Nephron (organoid): ENCODE results near the gene C22orf31.

Experiments used
- H3K27ac Mint-ChIP-seq, 3 experiments: 2 replicates each; pipeline ENCODE4 v1.8.0; 2020; ENCODE audit warnings: mixed read lengths in 3 of 3, mild to moderate bottlenecking in 2 of 3, moderate library complexity in 1 of 3
- H3K27me3 Mint-ChIP-seq: 2 replicates; pipeline ENCODE4 v1.8.0; 2021; ENCODE audit warnings: low read depth, mild to moderate bottlenecking, moderate library complexity, mixed read lengths
- H3K36me3 Mint-ChIP-seq: 2 replicates; pipeline ENCODE4 v1.8.0; 2020; ENCODE audit warnings: low read depth, mixed read lengths
- H3K4me1 Mint-ChIP-seq: 2 replicates; pipeline ENCODE4 v1.8.0; 2020; ENCODE audit warnings: mixed read lengths
- H3K4me3 Mint-ChIP-seq, 3 experiments: 2 replicates each; pipeline ENCODE4 v1.8.0; 2020; ENCODE audit warnings: mild to moderate bottlenecking in 3 of 3, mixed read lengths in 3 of 3, moderate library complexity in 2 of 3
- H3K9me3 Mint-ChIP-seq: 2 replicates; pipeline ENCODE4 v1.8.0; 2020; ENCODE audit warnings: mixed read lengths
- CTCF ChIP-seq, 3 experiments: fragments of 200-600 bp; sonication (generic); IDR thresholded peaks; one replicate each; pipeline ENCODE4 v1.5.0; 2021; ENCODE audit warnings: antibody characterized with exemption in 3 of 3; ENCODE audit not compliant: unreplicated experiment in 3 of 3

C22orf31 gene

GRCh38 chr22:29011240-29012100 lies 50.2 kb downstream of the C22orf31 start:
- peaks cover 19% of the 10 kb centered on the region for H3K36me3 Mint-ChIP-seq
- no peak for TF ChIP-seq CTCF (IDR thresholded peaks at IDR 0.05; ENCODE audit: unreplicated experiment in 3 of 3)
- H3K9me3 Mint-ChIP-seq, result no peaks in the 10 kb centered on the region
- peaks cover 72% of the 10 kb centered on the region for H3K4me1 Mint-ChIP-seq
- peak overlapping the region; percentile 81 to 91 (median 83) for H3K27ac Mint-ChIP-seq
- no peak overlapping the region for H3K4me3 Mint-ChIP-seq
- no peaks in the 10 kb centered on the region for H3K27me3 Mint-ChIP-seq

GRCh38 chr22:29009148-29009547 lies 52.5 kb downstream of the C22orf31 start:
- no peaks in the 10 kb centered on the region for H3K9me3 Mint-ChIP-seq
- H3K27ac Mint-ChIP-seq, result peak overlapping the region; percentile 55 to 84 (median 60)
- peaks cover 16% of the 10 kb centered on the region for H3K36me3 Mint-ChIP-seq
- H3K27me3 Mint-ChIP-seq, result peaks cover 7% of the 10 kb centered on the region
- no peak overlapping the region for H3K4me3 Mint-ChIP-seq
- TF ChIP-seq CTCF (IDR thresholded peaks at IDR 0.05; ENCODE audit: unreplicated experiment in 3 of 3), result no peak
- H3K4me1 Mint-ChIP-seq, result peaks cover 73% of the 10 kb centered on the region
